Activated CD4-positive, CD25-positive, alpha-beta regulatory T cell treated with anti-CD3 and anti-CD28 coated beads, Interleukin-2, amount 50 U/mL, for 24 hours (primary cell): Measurements from ENCODE around the gene KIF1C.

Experiments used
- ATAC-seq, 2 donors: fragments of 150-1000 bp; cut with Tn5 transposase; one replicate each; pipeline ENCODE4 v1.10.0; 2021; ENCODE audit warnings: mild to moderate bottlenecking in 1 of 2, moderate library complexity in 1 of 2

KIF1C gene

DNA sequence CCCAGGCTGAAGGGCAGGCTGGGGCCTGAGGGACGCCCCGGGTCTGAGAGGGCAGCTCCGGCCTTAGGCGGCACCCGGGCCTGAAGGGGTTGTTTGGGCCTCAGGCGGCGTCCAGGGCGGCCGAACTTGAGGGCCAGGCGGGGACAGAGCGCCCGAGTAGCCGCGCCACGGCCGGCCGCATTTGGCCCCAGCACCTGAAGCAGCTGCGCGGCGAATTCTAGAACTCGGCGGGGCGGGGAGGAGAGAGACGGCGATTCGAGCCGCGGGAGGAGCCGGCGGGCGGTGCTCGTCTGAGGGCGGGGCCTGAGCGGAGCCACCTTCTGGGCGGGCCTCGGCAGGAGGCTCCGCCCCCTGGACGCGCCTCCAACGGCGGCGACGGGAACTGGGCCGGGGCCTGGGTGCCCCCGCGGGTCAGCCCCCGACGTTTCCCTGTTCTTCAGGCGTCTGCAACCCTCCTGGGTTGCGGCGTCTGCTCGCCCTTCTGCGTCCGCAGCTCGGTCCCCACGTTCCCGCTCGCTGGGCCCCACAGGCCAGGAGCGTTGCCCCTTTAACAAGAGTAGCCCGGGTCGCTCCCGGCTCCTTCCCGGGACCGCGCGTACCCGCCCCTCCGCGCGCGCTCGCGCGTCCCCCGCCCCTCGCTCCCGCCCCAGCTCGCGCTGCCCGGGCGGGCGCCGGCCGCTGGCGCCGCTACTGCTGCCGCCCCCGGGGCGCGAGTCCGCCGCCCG is at the start of gene KIF1C, which contains the start of gene INCA1:
Gene KIF1C, plus strand, starts transcription at position 649 of the 725 bp plus-strand sequence. CDS start 2,297 bp downstream, outside the sequence.
Gene INCA1, minus strand, starts transcription at position 221 of the 725 bp plus-strand sequence. CDS start 3,085 bp downstream, outside the sequence.
- ATAC-seq, result peak; percentile 93 to 95

DNA sequence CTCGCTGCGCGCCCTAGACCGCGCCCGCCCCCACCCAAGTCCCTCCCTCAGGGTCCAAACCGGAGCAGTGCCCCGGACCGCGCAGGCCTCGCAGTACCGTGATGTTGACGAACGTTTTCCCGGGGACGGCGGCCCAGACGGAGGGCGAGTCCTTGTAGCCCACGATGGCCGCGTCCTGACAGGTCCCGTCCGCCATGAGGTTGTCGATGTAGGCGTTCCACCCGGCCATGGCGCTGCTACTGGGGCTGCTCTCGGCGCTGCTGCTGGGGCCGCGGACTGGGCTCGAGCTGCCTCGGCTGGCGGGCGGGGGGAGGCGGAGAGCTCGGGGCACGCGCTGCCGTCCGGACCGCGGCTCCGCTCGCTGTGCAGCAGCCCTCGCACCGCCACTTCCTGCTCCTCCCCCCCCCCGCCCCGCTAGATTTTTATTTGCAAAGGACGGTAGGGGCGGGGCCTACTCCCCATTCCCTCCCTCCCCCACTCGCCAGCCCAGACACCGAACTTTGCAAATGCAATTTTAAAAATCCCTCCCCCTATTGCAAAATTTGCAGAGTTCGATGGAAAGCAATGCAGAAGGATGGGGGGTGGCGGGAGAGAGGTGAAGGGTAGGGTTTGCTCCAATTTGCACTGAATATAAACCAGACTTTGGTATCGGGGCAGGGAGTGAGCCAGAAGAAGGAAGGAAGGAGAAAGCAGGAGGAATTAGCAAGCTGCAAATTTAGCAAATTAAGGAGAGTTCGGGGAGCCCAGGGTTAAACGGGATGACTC is 49.4 kb upstream of the KIF1C start, which contains the start of gene PFN1:
Gene PFN1, minus strand, starts transcription at position 365 of the 765 bp plus-strand sequence. Its CDS starts 136 bp downstream, at position 229.
- ATAC-seq, result peak; percentile 24 to 36

DNA sequence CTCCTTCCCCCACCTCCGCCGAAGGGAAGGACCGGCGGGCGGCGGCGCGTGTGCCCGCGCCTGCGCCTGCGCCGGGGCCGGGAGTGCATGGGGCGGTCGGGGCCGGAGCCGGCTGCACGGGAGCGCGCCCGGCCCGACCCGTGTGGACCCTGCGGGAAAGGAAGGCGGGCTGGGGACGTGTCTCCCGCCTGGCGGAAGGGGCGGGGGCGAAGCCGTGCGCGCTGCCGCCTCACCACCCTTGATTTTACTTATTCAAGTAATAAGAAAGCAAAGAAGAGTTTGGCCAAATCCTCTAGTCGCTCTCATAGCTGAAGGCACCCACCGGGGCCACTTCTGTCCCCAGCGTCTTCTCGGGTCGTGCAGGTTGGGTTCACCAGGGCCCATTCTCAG is 48.8 kb upstream of the KIF1C start:
- ATAC-seq, result peak; percentile 41 to 43

DNA sequence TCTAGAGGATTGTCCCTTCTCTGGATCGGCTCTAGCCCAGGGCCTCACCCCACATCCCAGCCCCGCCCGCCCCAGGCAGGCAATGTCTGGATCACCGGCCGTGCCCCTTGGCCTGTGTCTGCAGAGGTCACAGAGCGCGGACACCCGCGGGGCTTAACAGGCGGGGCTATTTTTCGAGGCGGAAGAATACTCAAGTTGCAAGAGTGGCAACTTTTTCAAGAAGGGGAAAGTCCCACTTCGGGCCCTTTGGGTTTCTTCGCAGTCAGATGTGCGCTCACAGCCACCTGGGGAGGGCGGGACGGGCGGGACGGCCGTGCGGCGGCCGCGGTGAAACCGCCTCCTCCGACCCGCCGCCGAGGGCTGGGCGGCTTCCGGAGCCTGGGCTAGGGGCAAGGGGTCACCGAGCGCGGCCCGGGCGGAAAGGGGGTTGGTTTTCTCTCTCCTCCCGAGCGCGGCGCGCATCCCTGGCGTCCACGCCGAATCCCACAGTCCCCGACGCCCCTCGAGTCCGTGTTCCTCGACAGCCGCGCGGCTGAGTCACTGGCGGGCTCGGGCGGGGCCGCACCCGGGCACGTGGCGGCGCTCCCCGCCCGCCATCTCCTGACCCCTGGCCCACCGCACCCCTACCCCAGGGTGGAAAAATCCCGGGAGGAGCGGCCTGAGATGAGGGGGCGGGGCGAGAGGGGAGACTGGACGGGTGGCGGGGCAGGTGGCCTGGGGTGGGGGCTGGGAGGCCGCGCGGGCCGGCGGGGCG is 48.3 kb upstream of the KIF1C start:
- ATAC-seq, result peak; percentile 32 to 42

- ATAC-seq, result peak; percentile 4 to 15
Observed at GRCh38 chr17:4950075-4950745, 47.5 kb upstream of the KIF1C start.

GRCh38 chr17:4950746-4951204 is 47.0 kb upstream of the KIF1C start, which contains the start of gene ENO3:
ENO3 (plus strand) TSS chr17:4951119; CDS start chr17:4951830, 711 bp downstream.
- ATAC-seq, result no peak

DNA sequence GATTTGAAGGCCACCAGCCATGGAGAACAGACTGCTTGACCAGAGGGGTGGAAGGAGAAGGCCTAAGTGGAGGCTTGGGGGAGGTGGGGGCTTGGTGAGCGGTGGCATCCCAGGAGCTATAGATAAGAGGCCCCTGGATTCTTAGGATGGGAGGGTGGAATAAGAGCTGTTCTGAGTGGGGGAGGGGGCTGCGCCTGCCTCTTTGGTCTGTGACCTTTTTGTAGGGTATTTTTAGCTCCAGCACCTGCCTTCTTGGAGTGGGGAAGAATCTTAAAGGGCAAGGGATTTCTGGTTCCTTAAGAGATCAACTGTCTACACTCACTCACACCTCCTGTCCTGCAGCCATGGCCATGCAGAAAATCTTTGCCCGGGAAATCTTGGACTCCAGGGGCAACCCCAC is 46.3 kb upstream of the KIF1C start:
- no peak for ATAC-seq

GRCh38 chr17:4953451-4953961 is 44.2 kb upstream of the KIF1C start:
- ATAC-seq, result no peak

- no peak for ATAC-seq
Observed at GRCh38 chr17:4955091-4955490, 42.7 kb upstream of the KIF1C start.

DNA sequence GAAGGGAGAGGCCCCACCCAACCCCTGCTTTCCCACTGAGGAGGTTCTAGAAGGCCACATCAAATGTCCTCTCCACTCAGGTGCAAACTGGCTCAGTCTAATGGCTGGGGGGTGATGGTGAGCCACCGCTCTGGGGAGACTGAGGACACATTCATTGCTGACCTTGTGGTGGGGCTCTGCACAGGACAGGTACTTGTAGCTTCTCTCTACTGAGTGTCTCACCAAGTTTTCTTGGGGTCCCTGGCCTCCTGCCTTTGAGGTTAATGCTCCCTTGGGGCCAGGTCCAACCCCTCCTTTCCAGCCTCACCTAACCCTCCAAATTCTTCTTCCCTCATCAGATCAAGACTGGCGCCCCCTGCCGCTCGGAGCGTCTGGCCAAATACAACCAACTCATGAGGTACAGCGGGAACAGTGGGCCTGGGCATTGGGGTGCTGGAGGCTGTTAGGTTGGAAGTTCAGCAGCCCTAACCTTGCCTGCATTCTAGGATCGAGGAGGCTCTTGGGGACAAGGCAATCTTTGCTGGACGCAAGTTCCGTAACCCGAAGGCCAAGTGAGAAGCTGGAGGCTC is 41.2 kb upstream of the KIF1C start:
- ATAC-seq, result no peak

- ATAC-seq, result no peak
Observed at GRCh38 chr17:4958102-4958501, 39.6 kb upstream of the KIF1C start.

GRCh38 chr17:4959261-4959965 is 38.3 kb upstream of the KIF1C start:
- no peak for ATAC-seq

DNA sequence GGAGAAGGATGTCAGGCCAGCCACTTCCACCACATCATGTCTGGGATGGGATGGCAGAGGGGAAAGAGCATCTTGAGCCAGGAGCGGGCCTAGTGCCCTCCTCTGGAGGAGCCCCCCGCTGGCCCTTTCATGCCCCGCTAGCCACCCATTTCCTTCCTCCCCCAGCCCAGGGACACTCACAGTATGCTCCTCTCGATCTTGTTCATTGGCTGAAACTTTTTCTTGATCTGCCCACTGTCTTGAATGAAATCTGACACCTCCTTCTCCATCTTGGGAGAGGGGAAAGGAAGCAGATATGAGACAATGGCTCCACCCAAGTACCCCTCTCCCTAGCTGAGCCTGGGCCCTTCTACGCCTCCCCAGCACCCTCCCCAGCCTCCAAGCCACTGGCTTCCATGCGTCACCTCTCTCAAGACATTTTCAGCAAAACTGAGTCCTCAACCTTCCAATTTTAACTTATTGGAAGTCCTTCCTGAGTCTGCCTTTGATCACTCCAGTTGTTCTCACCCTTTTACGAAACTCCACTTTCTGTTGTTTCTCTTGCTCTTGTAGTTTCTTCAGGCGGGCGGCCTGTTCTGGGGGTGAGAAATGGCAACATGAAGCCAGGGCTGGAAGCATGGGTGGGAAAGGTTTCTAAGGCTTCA is 37.3 kb upstream of the KIF1C start:
- ATAC-seq, result no peak

- no peak for ATAC-seq
Observed at GRCh38 chr17:4965311-4965986, 32.3 kb upstream of the KIF1C start.

DNA sequence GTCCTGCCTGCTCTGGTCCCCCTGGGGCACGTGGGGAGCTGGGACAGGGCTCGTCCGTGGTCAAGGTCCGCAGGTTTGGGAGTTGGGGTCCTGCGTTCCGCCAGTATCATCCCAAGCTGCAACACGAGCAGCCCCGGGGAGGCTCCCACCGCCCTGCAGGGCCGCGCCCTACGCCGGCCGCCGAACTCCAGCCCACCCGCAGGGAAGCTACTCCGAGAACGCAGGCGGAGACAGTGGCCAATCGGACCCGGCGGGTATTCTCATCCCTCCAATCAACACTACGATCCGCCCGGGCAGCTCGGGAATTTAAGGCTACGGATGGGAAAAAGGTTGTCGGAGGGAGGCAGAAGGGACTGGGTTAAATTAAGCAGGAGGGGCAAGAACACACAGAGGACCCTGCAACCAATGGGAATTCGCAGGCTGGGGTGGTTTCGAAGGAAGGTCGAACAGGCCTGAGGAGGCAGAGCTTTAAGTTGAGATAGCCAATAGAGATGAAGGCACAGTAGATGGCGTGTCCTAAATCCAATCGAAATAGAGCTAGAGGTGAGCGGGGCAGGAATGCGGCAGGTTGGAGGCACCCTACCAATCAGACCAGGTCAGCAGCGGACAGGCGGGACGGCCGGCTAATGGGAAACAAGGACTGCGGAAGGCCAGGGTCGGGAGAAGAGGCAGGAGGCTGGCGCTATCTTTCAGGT is 30.8 kb upstream of the KIF1C start:
- ATAC-seq, result peak; percentile 84 to 87

DNA sequence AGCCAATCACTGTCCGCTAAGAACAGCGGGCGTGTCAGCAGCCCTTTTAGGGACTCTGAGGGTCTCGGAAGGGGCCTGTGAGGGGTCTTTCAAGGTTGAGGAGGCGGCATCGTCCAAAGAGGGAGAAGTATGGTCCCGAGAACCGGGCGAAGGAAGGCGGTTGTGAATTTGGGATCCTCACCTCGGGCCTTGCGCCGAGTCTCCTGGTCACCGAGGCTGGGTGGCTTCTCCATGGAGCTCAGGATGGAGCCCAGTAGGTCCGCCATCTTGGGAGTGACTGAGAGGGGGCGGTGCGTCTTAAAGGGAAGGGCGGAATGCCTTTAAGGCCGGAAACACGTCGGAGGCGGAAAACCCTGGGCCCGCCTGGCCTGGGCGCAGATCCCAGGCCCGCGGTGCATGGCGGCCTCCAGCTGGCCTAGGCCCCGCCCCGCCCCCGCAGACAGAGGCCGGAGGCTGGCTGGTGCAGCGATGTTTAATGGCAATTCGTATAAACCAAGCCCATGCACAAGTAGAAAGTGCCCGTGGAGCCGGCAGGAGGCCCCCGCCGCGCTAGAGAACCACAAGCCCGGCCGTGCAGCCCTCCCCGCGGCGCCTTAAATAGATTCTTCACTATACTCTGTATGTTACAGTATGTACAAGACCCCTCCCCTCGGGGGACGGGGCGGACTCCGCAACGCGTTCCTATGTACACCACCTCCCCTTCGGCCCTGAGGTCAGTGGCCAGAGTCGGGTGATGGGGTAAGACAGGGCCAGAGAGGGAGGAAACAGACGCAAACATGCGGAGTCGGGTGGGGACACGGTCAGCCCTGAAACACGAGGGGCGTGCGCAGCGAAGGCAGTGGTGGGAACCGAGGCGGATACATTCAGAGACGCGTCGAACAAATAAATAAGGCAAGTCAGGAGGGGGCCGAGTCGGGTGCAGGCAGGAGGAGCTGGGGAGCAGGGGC is 29.9 kb upstream of the KIF1C start, which contains the start of gene SPAG7:
Gene SPAG7, minus strand, starts transcription at position 279 of the 947 bp plus-strand sequence. Its CDS starts 13 bp downstream, at position 266.
- peak; percentile 50 to 55 for ATAC-seq

GRCh38 chr17:4968486-4969046 is 29.2 kb upstream of the KIF1C start:
- no peak for ATAC-seq
